SU-DHL-6 (cell line): Measurements from ENCODE around the gene DKC1.

Experiments used
- EZH2phosphoT487 ChIP-seq: fragments of 200-600 bp; sonication (generic), shearing (Covaris generic); conservative IDR thresholded peaks from 2 replicates; pipeline ENCODE4 v1.6.1; 2018; ENCODE audit warnings: mild to moderate bottlenecking, antibody characterized with exemption, low read length, moderate library complexity, mixed read lengths
- TF ChIP-seq, protein P1 (sequence below): fragments of 200-600 bp; sonication (generic); IDR thresholded peaks from one replicate; pipeline ENCODE4 v1.5.1; 2017; ENCODE audit warnings: antibody characterized with exemption, mild to moderate bottlenecking, low read length, moderate library complexity; ENCODE audit not compliant: insufficient read depth, poor library complexity, severe bottlenecking

DNA sequence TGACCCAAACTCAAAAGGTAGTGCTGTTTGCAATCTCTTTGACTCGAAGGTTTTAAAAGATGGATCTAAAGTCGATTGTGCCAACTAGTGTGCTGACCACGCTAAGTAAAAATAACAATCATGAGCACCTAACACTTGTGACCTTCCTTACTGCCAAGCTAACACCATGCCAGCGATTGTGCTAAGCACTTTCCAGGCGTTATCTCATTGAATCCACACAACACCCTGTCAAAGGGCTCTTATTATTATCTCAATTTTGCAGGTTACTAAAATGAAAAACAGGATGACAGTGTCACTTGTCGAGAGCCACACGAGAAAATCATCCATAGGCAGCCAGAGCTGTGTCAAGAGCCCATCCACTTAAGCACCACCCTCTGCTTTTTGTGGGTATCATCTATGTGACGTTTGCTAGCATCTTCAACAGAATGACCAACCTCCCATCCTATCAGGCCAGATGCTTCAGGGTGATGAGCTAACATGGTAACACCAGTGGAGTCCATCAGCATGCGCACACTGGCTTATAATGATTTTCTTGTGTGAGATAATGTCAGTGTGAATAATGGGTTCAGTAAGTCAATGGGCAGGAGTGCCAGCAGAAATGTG, 10.9 kb upstream of the DKC1 start:
- TF ChIP-seq, protein P1, sequence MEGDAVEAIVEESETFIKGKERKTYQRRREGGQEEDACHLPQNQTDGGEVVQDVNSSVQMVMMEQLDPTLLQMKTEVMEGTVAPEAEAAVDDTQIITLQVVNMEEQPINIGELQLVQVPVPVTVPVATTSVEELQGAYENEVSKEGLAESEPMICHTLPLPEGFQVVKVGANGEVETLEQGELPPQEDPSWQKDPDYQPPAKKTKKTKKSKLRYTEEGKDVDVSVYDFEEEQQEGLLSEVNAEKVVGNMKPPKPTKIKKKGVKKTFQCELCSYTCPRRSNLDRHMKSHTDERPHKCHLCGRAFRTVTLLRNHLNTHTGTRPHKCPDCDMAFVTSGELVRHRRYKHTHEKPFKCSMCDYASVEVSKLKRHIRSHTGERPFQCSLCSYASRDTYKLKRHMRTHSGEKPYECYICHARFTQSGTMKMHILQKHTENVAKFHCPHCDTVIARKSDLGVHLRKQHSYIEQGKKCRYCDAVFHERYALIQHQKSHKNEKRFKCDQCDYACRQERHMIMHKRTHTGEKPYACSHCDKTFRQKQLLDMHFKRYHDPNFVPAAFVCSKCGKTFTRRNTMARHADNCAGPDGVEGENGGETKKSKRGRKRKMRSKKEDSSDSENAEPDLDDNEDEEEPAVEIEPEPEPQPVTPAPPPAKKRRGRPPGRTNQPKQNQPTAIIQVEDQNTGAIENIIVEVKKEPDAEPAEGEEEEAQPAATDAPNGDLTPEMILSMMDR: no peak
- no peak for TF ChIP-seq EZH2phosphoT487
